ENCODE results near the gene DYNC2H1. TPM values are rescaled to one million over a fixed set of nuclear protein-coding genes. Genes with fewer than 3 reads are reported as not detected.

The DYNC2H1 gene
- total RNA-seq, 2 donors from 2014 or later: 1.7 to 3.7 TPM

Other genes with a start within 250 kb of the DYNC2H1 start
- gene MMP12, start 234.4 kb upstream of the DYNC2H1 start, total RNA-seq: not detected
- gene MMP13, start 153.7 kb upstream of the DYNC2H1 start, total RNA-seq: not detected
- gene DCUN1D5, start 17.3 kb upstream of the DYNC2H1 start, total RNA-seq: 10 to 100 TPM; 36.2 to 78.4 TPM

All from natural killer cell treated with Interleukin-12 subunit alpha and Interleukin-12 subunit beta and Interleukin-15 and Interleukin-18, amount 100 ng/mL, for 72 hours (primary cell).